NCI-H345 treated with DMSO at 0.1 percent for 48 hours (cell line): ENCODE results near the gene GALK1.

ENCODE experiments used
- DNase-seq: peaks from one replicate; lab custom pipeline; 2025; ENCODE audit not compliant: unreplicated experiment; lab: John Stamatoyannopoulos, UW

GALK1 gene

DNA sequence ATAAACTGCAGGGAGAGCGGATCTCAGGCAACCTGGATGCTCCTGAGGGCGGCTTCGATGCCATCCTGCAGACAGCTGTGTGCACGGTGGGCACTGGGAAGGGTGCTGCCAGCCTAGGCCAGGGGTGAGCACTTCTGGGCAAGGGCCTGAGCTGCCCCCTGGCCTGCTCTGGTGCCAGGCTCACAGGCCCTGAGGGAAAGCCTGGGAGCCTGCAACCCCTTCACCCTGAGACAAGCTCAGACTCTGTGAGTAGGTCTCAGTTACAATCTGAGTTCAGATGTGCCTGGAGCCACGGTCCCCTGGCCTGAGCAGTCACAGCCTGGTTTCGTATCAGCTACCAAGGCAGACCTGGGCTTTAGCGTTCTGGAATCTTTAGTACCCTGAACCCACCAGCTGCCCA is 35.6 kb downstream of the GALK1 start:
- no peak for DNase-seq

DNA sequence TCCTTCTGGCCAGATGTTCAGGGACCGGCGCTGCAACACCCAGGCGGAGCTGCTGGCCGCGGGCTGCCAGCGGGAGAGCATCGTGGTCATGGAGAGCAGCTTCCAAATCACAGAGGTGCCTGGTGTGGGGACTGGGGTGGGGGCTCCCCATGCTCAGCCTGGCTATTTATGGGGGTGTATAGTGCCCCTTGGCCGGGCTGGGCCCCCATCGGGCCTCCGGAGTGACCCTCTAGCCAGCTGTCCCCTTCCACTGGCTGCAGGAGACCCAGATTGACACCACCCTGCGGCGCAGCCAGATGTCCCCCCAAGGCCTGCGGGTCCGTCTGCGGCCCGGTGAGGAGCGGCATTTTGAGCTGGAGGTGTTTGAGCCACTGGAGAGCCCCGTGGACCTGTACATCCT is 37.6 kb downstream of the GALK1 start:
- DNase-seq, result no peak

DNA sequence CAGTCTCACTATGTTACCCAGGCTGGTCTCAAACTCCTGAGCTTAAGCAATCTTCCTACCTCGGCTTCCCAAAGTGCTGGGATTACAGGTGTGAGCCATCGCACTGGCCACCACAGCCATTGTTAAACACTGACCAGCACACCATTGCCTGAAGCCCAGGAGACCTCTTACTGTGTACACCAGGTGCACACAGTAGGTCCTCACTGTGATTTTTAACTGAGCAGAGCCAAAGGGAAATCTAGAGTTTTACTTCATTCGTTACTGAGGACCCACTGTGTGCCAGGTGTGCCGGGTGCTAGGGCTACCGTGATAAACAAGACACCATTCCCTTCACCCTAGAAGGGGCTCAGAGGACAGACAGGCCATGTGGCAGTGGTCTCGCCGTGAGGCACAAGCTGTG is 39.5 kb downstream of the GALK1 start:
- no peak for DNase-seq

DNA sequence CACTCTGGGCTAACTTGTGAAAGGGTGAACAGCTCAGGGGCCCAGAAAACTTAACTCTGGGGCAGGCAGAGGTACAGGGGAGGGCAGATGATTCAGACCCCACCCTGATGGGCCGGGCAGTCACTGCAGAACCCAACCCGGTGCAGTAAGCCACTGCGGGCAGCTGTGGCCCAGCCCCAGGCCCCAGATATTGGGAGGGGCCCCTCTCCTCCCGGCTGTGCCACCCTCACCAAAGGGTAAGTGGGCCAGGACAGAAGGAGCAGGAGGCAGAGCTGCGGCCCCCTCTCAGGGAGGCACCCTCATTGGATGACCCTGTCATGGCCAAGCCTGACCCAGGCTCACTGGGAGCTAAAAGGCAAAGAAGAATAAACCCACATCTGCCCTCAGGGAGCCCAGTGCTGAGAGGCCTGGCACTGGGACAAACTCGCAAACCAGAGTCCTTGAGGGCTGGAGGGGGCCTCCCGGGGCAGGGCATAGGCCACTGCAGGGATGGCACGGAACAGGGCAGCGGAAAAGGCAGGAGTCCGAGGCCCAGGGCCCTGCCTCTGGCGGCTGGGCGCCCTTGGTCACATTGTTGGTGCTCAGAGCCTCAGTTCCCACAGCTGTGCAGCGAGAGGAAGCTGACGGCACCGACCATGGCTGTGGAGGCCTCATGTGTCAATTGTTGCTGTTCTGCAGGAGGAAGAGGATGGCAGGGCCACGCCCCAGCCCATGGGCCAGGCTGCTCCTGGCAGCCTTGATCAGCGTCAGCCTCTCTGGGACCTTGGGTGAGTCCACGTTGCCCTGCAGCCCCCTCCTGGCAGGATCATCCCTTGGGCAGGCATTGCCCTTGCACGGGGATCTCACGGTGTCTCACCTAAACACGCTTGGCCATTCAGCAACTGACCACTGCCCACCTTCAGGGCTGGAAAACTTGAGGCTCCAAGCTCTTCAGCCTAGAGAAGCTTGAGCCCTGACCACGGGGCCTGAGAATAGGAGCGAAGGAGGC is 40.7 kb downstream of the GALK1 start:
- DNase-seq, result no peak

DNA sequence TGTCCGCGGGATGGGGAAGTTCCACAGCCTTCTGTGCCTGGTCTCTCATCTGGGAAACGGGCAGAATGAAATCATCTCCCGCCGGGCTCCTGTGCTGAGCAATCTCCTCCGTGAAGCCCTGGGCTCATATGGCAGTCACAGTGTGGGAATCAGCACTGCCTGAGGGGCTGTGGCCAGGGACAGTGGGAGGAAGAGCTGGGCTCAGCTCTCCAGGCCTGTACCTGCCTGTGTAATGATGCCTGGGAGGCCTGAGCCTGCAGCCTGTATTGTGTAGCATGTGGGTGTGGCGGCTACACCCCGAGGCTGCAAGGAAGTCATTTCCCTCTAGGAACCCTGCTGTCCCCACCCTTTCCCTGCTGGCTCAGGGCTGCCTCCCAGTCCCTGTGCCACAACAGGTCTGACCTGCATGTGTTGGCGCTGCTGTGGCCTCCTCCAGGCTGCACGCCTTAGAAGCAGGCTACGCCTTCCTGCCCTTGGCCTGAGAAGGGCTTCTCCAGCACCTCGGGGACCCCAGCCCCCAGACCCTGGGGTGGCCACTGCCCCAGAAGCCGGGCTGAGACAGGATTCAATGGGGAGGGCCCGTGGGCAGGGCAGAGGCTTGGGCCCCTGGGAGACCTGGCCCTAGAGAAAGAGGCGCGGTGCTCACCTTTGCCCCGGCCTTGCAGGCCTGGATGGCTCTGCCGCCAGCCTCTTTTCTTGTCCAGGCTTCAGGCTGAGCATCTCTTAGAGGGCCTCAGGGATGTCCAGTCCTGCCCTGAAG is 41.6 kb downstream of the GALK1 start:
- DNase-seq, result no peak

DNA sequence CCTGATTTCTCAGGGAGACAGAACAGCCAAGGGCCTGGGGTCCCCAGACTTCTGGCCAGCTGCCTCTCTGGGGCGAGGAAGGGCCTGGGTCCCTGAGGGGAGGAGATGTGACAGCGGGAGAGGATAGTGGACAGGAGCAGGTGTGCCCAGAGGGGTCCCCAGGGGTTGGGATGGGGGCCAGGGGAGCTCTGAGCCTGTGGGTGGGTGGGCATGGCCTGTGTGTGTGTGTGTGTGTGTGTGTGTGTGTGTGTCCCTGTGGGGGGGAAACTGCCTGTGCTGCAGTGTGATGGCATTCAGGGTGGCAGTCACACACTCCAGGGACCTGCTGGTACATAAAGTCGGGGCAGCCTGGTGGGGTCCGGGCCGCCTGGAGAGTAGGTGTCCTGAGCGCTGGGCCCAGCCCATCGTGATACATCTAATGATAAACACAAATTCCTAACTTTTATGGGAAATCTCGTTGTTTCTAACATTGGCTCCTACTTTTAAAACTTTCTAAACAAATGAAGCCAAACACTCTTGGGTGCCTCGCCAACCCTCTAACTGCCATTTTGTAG is 42.4 kb downstream of the GALK1 start:
- no peak for DNase-seq

DNA sequence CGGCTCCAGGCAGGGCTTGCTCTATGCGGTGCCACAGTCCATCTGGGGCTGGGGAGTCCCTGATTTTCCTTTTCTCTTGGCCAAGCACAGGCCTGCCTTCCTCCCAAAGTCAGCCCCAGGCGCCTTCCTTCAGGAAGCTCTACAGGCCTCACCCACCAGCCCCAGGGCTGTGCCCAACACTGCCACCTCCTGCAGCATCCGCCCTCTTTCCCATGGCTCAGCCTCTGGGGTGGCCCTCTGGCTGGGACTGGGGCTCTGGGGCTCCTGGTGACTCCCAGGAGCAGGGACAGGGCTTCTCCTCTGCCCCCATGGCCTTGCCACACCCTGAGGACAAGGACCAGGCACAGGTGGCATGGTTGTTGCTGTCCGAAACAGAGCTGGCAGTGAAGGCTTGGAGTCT is 42.9 kb downstream of the GALK1 start:
- no peak for DNase-seq

DNA sequence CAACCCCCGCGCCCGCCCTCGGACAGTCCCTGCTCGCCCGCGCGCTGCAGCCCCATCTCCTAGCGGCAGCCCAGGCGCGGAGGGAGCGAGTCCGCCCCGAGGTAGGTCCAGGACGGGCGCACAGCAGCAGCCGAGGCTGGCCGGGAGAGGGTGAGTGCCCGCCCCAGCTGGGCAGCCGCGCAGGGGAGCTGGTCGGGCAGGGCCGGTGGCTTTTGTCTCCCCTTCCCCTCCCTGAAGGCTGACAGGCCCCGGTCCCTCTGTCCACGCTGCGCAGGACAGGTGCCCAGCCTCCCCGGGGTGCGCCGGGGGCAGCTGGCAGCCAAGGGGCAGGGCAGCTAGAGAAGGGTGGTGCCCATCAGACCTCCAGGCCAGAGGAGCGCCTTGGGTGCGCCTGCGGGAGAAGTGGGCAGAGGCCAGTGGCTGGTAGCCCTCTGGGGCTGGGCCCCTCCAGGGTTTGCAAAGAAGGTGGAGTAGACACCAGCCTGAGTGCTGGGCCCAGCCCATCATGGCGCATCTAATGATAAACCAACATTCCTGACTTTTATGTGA is 43.5 kb downstream of the GALK1 start:
- DNase-seq, result no peak

DNA sequence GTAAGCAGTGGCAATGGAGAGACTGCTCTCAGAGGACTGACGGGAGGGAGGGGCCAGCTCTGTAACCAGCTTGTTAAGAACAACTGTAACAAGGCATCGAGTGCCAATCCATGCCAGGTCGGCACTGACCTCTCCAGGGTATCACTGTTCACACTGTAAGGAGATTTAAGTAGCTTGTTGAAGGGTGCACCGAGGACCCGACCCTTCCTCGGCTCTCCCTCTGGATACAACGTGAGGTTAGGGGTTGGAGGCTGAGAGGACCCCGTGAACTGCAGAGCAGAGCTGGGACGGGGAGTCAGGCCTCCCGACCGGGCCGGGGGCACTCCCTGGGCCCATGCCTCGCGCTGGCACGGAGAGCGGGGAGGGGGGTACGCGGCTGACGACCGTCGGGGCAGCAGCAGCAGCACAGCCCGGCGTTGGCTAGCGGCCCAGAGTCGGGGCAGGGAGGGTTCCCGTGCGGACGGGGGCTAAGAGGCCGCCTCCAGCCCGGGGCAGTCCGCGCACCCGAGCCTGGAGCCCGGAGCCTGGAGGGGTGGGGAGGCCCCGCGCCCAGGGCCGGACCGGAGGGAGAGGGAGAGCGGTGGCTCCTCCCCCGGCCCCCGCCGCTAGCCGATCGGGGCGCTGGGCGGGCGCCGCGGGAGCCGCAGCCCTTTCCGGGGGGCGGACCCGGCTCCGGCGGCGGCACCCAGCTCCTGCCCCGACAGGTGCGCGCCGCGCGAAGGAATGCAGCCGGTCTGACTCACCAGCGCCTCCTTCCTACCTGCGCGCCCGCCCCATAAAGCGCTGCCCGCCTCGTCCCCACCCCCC is 44.1 kb downstream of the GALK1 start, which contains the start of gene ITGB4:
ITGB4 (plus strand) TSS at position 804 of the 807 bp plus-strand sequence. CDS start 3,245 bp downstream, outside the sequence.
- DNase-seq, result no peak

DNA sequence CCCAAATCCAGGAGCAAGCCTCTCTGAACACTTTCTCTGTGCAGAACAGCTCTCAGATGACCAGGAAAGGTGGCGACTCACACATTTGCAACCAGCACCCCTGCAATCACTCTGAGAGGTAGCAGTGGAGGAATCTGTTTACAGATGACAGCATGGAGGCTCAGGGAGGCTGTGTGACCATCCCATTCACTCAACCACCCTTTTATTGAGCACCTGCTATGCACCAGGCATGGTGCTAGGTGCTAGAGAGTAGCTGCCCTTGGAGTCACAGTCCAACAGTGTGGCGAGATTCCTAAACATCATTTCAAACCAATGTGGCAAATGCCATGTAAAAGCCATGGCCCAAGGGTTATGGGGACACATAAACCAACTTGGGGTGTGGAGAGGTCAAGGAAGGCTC is 45.3 kb downstream of the GALK1 start:
- no peak for DNase-seq

DNA sequence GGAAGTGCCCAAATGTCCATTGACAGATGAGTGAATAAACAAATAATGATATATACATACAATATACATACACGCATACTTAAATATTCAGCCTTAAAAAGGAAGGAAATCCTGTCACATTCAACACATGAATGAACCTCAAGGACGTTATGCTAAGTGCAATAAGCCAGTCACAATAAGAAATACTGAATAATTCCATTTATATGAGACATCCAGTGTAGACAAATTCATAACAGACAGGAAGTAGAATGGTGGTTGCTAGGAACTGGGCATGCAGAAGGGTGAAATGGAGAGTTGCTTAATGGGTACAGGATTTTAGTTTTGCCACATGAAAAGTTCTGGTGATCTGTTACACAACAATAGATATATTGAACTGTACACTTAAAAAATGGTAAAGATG is 52.5 kb downstream of the GALK1 start:
- DNase-seq, result no peak
